NT2/D1 (cell line): Measurements from ENCODE around the gene EDA2R.

Source experiments
- YY1 ChIP-seq: IDR thresholded peaks from 2 replicates; pipeline ENCODE4 v1.6.1; 2011; ENCODE audit not compliant: insufficient read length, insufficient read depth
- ZNF274 ChIP-seq: IDR thresholded peaks from 2 replicates; pipeline ENCODE4 v1.6.1; 2011; ENCODE audit warnings: mild to moderate bottlenecking, low read depth, low read length

DNA sequence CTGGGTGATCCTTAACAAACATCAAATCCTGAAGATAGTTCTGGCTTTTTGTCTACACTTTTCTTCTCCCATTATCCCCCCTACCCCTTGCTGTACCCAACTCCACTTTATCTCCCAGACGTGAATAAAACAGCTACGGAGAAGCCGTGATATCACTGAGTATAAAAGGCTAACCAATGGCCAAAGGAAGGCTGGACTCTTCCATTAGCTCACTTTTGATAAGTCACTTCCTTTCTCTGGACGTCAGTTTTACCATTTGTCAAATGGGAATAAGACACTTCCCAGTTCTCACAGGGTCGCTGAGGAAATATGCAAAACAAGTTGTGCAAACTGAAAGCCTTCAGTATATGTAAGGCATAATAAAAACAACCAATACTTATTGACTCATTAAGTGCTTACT, 38.6 kb upstream of the EDA2R start:
- TF ChIP-seq ZNF274, result no peak
- TF ChIP-seq YY1, result no peak
